Panc1 (cell line): ENCODE data around the gene CYBA. TPM values are rescaled to one million over a fixed set of nuclear protein-coding genes. Genes with fewer than 3 reads are reported as not detected.

Experiments
- ATAC-seq: fragments of 200-7000 bp; cut with Tn5 transposase; 2 replicates; pipeline ENCODE4 v1.9.1; 2020; ENCODE audit warnings: mild to moderate bottlenecking, moderate library complexity
- BruUV-seq: library from RNA; stranded (reverse); fragments of 400-500 nt; replicated peaks from 2 replicates; lab custom pipeline; 2021; lab: Mats Ljungman, UMichigan
- CTCF ChIA-PET: fragments of 300-600 bp; sonication (Branson Sonifier 250); formaldehyde crosslinking; loops from one replicate; lab custom pipeline; 2022; ENCODE audit warnings: antibody characterized with exemption; lab: Charles Lee
- POLR2A ChIA-PET: fragments of 300-600 bp; sonication (Branson Sonifier 250); formaldehyde crosslinking; loops from one replicate; lab custom pipeline; 2022; ENCODE audit warnings: antibody characterized with exemption; lab: Charles Lee
- DNase-seq: peaks from one replicate; pipeline ENCODE4 v3.0.0-alpha.2; 2010; ENCODE audit warnings: low read depth, low spot score
- H3K27ac ChIP-seq: 2 replicates; pipeline ENCODE4 v1.5.1; 2011; ENCODE audit warnings: mild to moderate bottlenecking, low read length, inconsistent platforms
- H3K27me3 ChIP-seq: fragments of 200-500 bp; sonication (Bioruptor generic); 2 replicates; pipeline ENCODE4 v1.6.0; 2014; ENCODE audit warnings: low read length, inconsistent platforms; ENCODE audit not compliant: control insufficient read depth, insufficient read depth
- H3K36me3 ChIP-seq: fragments of 200-500 bp; sonication (Bioruptor generic); 2 replicates; pipeline ENCODE4 v1.5.1; 2014; ENCODE audit warnings: inconsistent platforms, mild to moderate bottlenecking, low read length, moderate library complexity; ENCODE audit not compliant: control insufficient read depth, insufficient read depth
- H3K4me1 ChIP-seq: 2 replicates; pipeline ENCODE4 v1.5.1; 2011; ENCODE audit warnings: inconsistent platforms, mild to moderate bottlenecking, low read length, moderate library complexity; ENCODE audit not compliant: control insufficient read depth, insufficient read depth
- H3K4me3 ChIP-seq, 2 experiments: 2 replicates each; pipeline ENCODE4 v1.5.1; 2011 to 2012; ENCODE audit warnings: low read depth in 2 of 2, low read length in 2 of 2, mild to moderate bottlenecking in 2 of 2, inconsistent platforms in 1 of 2, moderate library complexity in 1 of 2
- H3K9me3 ChIP-seq: fragments of 200-500 bp; sonication (Bioruptor generic); 2 replicates; pipeline ENCODE4 v1.5.1; 2014; ENCODE audit warnings: low read depth, mild to moderate bottlenecking, inconsistent platforms, low read length, moderate library complexity; ENCODE audit not compliant: control insufficient read depth, insufficient read depth
- POLR2AphosphoS5 ChIP-seq: IDR thresholded peaks from 2 replicates; pipeline ENCODE4 v1.6.1; 2012; ENCODE audit warnings: mild to moderate bottlenecking, low read depth, low read length, moderate library complexity
- SIN3A ChIP-seq: IDR thresholded peaks from 2 replicates; pipeline ENCODE4 v1.6.1; 2012; ENCODE audit warnings: low read depth, mild to moderate bottlenecking, low read length, moderate library complexity, borderline replicate concordance; ENCODE audit not compliant: insufficient read depth
- TCF7L2 ChIP-seq: IDR thresholded peaks from 2 replicates; pipeline ENCODE4 v1.6.1; 2011; ENCODE audit warnings: mild to moderate bottlenecking, low read depth, low read length, inconsistent platforms
- in situ Hi-C: cut with HindIII; loops from 2 replicates; pipeline ENCODE4 v1.10.0; 2016; ENCODE audit warnings: low sequenced_read_pairs, low pct_unique_long_range_greater_than_20kb
- intact Hi-C: fragments of 100-400 bp; cut with micrococcal nuclease; formaldehyde crosslinking; loops from one replicate; pipeline ENCODE4 v1.10.0; 2022; ENCODE audit not compliant: unreplicated experiment
- total RNA-seq: library from RNA; stranded (reverse); gene quantifications from one replicate; pipeline ENCODE4 v1.2.1, GENCODE V29; 2021; ENCODE audit not compliant: unreplicated experiment
- TF ChIP-seq, protein P1 (sequence below), 2 experiments: IDR thresholded peaks; 2 replicates each; pipeline ENCODE4 v1.6.1; 2011 to 2012; ENCODE audit warnings: low read depth in 2 of 2, control low read depth in 1 of 2, low read length in 1 of 2, mild to moderate bottlenecking in 1 of 2, moderate library complexity in 1 of 2; ENCODE audit not compliant: insufficient read depth in 1 of 2
- TF ChIP-seq, protein P2 (sequence below): fragments of 450-650 bp; IDR thresholded peaks from 2 replicates; pipeline ENCODE4 v1.5.1; 2017; ENCODE audit warnings: mild to moderate bottlenecking

Gene CYBA
- total RNA-seq, 1 experiment from 2014 or later: 233 TPM

- no peaks in the 10 kb centered on the region for H3K4me1 ChIP-seq
- ChIA-PET POLR2A (no interaction called here), CTCF (no interaction called here)
- H3K4me3 ChIP-seq: no peak overlapping the region
- no TSS peak for BruUV-seq
- no peaks in the 10 kb centered on the region for H3K9me3 ChIP-seq
- DNase-seq (no peak), ATAC-seq (no peak)
- no peaks in the 10 kb centered on the region for H3K36me3 ChIP-seq
- no peak overlapping the region for H3K27ac ChIP-seq
- in situ Hi-C loops: no loop called here
- TF ChIP-seq, protein P1, sequence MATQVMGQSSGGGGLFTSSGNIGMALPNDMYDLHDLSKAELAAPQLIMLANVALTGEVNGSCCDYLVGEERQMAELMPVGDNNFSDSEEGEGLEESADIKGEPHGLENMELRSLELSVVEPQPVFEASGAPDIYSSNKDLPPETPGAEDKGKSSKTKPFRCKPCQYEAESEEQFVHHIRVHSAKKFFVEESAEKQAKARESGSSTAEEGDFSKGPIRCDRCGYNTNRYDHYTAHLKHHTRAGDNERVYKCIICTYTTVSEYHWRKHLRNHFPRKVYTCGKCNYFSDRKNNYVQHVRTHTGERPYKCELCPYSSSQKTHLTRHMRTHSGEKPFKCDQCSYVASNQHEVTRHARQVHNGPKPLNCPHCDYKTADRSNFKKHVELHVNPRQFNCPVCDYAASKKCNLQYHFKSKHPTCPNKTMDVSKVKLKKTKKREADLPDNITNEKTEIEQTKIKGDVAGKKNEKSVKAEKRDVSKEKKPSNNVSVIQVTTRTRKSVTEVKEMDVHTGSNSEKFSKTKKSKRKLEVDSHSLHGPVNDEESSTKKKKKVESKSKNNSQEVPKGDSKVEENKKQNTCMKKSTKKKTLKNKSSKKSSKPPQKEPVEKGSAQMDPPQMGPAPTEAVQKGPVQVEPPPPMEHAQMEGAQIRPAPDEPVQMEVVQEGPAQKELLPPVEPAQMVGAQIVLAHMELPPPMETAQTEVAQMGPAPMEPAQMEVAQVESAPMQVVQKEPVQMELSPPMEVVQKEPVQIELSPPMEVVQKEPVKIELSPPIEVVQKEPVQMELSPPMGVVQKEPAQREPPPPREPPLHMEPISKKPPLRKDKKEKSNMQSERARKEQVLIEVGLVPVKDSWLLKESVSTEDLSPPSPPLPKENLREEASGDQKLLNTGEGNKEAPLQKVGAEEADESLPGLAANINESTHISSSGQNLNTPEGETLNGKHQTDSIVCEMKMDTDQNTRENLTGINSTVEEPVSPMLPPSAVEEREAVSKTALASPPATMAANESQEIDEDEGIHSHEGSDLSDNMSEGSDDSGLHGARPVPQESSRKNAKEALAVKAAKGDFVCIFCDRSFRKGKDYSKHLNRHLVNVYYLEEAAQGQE (IDR thresholded peaks at IDR 0.05; ENCODE audit: insufficient read depth in 1 of 2, low read depth in 2 of 2, low read length in 1 of 2): no peak
- TF ChIP-seq SIN3A (no peak), POLR2AphosphoS5 (no peak), TCF7L2 (no peak)
- TF ChIP-seq, protein P2, sequence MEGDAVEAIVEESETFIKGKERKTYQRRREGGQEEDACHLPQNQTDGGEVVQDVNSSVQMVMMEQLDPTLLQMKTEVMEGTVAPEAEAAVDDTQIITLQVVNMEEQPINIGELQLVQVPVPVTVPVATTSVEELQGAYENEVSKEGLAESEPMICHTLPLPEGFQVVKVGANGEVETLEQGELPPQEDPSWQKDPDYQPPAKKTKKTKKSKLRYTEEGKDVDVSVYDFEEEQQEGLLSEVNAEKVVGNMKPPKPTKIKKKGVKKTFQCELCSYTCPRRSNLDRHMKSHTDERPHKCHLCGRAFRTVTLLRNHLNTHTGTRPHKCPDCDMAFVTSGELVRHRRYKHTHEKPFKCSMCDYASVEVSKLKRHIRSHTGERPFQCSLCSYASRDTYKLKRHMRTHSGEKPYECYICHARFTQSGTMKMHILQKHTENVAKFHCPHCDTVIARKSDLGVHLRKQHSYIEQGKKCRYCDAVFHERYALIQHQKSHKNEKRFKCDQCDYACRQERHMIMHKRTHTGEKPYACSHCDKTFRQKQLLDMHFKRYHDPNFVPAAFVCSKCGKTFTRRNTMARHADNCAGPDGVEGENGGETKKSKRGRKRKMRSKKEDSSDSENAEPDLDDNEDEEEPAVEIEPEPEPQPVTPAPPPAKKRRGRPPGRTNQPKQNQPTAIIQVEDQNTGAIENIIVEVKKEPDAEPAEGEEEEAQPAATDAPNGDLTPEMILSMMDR: no peak
- intact Hi-C loops: no loop called here
- no peaks in the 10 kb centered on the region for H3K27me3 ChIP-seq
Measured at GRCh38 chr16:88634141-88634993, 16.5 kb downstream of the CYBA start.

DNA sequence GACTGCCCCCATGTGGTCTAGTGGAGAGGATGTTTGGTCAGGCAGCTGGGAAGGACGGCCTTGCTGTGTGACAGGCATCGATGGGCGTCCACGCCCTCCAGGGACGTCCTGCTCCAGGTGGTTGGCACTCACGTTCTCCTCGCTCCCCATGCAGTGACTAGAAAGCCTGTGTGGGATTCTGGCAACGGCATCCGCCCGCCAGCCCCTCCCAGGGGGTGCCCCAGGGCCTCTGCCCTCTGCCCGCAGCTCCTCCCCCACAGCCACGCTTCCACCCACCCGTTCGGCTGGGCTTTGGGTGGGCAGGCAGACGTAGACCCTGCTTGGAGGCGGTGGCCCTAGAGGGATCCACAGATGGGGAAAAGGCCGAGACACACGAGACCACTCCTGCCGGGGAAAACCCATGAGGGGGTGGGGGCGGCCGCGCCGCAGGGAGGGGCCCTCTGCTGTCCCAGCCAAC lies 17.1 kb downstream of the CYBA start:
- H3K4me3 ChIP-seq: no peak overlapping the region
- intact Hi-C loops: no loop called here

More for the DNA sequence above, 17.1 kb downstream of the CYBA start:
- H3K9me3 ChIP-seq: no peaks in the 10 kb centered on the region
- no peaks in the 10 kb centered on the region for H3K4me1 ChIP-seq
- no peaks in the 10 kb centered on the region for H3K36me3 ChIP-seq
- no peak overlapping the region for H3K27ac ChIP-seq
- no peak for TF ChIP-seq POLR2AphosphoS5
- TF ChIP-seq TCF7L2: no peak
- TF ChIP-seq, protein P1 (IDR thresholded peaks at IDR 0.05; ENCODE audit: insufficient read depth in 1 of 2, low read depth in 2 of 2, low read length in 1 of 2): no peak
- TF ChIP-seq, protein P2: peak; percentile 60
- no peak for TF ChIP-seq SIN3A
- no peak for DNase-seq
- in situ Hi-C loops: no loop called here
- peak; percentile 72 for ATAC-seq
- POLR2A ChIA-PET: no interaction called here
- CTCF ChIA-PET: no interaction called here
- no peaks in the 10 kb centered on the region for H3K27me3 ChIP-seq
- no TSS peak for BruUV-seq
